SK-N-MC (cell line): ENCODE measurements around the gene TMEM134.

Experiments
- EZH2 ChIP-seq: fragments of 200-600 bp; sonication (generic); IDR thresholded peaks from one replicate; pipeline ENCODE4 v1.6.1; 2017; ENCODE audit warnings: antibody characterized with exemption
- FOXP2 ChIP-seq: optimal IDR thresholded peaks from 2 replicates; pipeline ENCODE3; 2011; ENCODE audit warnings: mild to moderate bottlenecking, moderate library complexity; ENCODE audit not compliant: insufficient read depth; ENCODE audit errors: extremely low read length, control extremely low read depth
- POLR2AphosphoS5 ChIP-seq: IDR thresholded peaks from 2 replicates; pipeline ENCODE4 v1.6.1; 2012; ENCODE audit warnings: mild to moderate bottlenecking, low read depth, low read length, borderline replicate concordance

DNA sequence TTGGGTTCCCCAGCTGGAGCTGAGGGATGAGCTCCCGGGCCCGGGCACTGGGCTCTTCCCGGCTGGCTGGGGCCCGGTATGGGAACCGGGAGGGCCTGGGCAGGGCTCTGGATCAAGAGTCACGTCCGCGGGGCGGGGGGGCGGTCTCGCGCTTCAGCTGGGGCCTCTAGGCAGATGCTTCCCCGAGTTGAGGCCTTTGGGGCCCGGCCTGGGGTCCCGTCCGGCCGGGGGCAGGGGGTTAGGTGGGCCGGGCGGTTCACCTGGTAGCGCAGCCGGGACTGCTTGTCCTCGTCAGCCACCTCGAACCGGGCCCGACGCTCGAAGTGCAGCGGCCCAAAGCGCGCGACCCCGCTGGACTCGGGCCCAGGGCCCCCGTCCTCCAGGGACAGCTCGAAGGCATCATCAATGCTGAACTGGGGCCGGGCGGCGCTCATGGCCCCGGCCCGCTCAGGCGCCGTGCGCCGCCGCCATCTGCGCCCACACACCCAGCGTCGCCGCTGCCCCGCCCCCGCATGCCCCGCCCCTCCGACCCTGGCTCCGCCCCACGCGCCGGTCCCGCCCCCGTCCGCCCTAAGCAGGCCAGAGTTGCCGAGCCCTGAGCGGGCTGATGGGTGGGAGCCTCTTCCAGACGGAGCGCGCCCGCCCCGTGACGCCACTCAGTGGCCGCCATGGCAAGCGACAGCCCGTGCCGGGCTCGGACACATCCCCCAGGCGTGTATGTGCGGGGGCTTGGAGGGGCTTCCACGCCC, at the start of gene TMEM134:
- TF ChIP-seq EZH2 (no peak), POLR2AphosphoS5 (peak; percentile 86), FOXP2 (peak; percentile 72)
